ENCODE results near the gene DLD.

DLD gene

GRCh38 chr7:107909445-107909844 is 18.5 kb downstream of the DLD start:
- TF ChIP-seq ZFX (IDR thresholded peaks at IDR 0.05) = no peak
- no peak for TF ChIP-seq CTCF (conservative IDR thresholded peaks at IDR 0.05)
- no peak overlapping the region for H3K27ac ChIP-seq

GRCh38 chr7:107911981-107912380 is 21.0 kb downstream of the DLD start:
- TF ChIP-seq CTCF (conservative IDR thresholded peaks at IDR 0.05) (no peak), ZFX (IDR thresholded peaks at IDR 0.05) (no peak)
- H3K27ac ChIP-seq = no peak overlapping the region

DNA sequence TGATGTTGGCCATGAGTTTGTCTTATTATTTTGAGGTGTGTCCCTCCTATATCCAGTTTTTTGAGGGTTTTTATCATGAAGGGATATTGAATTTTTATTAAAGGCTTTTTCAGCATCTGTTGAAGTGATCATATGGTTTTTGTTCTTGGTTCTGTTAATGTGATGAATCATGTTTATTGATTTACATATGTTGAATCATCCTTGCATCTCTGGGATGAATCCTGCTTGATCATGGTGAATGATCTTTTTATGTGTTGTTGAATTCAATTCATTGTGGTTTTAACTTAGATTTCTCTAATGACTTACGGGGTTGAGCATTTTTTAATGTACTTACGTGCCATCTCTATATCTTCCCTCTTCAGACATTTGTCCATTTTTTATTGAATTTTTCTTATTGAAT is 22.9 kb downstream of the DLD start:
- no peak for TF ChIP-seq CTCF (conservative IDR thresholded peaks at IDR 0.05)
- no peak for TF ChIP-seq ZFX (IDR thresholded peaks at IDR 0.05)
- no peak overlapping the region for H3K27ac ChIP-seq

GRCh38 chr7:107914831-107915230 is 23.8 kb downstream of the DLD start:
- TF ChIP-seq CTCF (conservative IDR thresholded peaks at IDR 0.05) (no peak), ZFX (IDR thresholded peaks at IDR 0.05) (no peak)
- no peak overlapping the region for H3K27ac ChIP-seq

- no peak overlapping the region for H3K27ac ChIP-seq
- TF ChIP-seq CTCF (conservative IDR thresholded peaks at IDR 0.05) (no peak), ZFX (IDR thresholded peaks at IDR 0.05) (no peak)
Measured at GRCh38 chr7:107915541-107915940, 24.6 kb downstream of the DLD start.

DNA sequence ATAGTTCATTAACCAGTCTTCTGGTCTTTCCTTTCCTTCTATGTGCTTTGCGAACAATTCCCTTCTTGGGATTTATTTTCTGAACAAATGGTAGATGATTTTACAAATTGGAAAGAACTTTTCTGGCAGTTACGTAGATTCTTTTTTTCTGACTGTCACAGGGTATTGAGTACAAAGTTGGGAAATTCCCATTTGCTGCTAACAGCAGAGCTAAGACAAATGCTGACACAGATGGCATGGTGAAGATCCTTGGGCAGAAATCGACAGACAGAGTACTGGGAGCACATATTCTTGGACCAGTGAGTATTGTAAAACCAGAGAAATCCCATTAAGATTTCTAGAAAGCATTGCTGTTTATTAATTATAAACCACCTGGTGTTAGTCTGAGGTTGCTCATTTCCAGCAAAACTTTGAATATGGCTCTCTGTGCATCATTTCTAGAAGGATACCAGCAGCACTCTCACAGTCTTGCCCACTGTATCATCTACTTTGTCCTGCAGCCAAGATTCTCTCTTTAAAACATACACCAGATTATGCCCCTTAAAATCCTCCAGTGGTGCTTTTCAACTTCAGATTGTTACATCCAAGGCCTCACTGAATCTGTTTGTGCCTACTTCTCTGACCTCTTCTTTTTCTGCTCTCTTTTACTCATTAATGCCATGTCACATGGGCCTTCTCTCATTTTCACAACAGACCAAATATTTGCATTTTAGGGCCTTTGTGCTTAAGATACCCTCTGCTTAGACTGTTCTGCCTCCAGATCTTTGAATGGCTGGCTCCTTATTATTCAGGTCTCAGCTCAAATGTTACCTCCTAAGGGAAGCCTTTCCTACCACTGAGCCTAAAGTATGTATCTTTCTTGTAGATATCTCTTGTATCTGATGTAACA is 27.0 kb downstream of the DLD start:
- no peak overlapping the region for H3K27ac ChIP-seq
- no peak for TF ChIP-seq CTCF (conservative IDR thresholded peaks at IDR 0.05)
- TF ChIP-seq ZFX (IDR thresholded peaks at IDR 0.05) = no peak

- TF ChIP-seq CTCF (conservative IDR thresholded peaks at IDR 0.05) (no peak), ZFX (IDR thresholded peaks at IDR 0.05) (no peak)
- no peak overlapping the region for H3K27ac ChIP-seq
Measured at GRCh38 chr7:107918948-107919347, 28.0 kb downstream of the DLD start.
